ENCODE data around the gene CADM1.

Gene CADM1

DNA sequence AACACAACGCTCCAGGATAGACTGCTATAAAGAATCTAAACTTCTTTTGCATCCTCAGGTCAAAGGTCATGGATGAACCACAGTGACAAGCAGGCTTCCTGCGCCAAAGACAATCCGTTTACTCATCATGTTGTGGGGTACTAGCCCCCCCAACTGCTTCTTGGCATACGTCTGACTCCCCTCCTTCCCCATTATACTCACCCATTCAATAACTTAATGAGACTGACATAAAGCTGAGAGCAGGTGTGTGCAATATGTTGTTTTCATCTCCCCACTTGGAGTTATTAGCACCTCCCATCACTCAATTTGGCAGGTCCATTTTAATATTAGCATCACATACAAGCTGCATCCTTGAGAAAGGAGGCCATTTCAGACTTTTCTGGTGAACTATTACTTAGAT is 157.1 kb downstream of the CADM1 start:
- DNase-seq, result no peak

DNA sequence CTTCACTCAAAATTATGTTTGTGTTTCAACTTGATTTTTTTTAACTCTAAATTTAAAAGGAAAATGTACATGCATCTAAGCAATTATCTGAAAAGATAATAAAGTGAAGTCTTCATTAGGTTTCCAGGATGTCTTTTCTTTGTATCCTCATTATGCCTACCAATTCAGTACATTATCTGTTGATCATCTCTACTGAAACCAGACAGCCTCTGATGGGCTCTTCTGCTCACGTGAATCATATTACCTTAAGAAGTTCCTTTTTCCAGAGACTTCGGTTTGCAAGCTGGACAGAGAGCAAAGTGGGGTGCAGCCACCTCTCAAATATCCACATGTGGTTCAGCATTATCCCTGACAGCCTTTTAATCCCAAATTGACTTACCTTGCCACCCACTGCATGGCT is 158.4 kb downstream of the CADM1 start:
- DNase-seq, result no peak

DNA sequence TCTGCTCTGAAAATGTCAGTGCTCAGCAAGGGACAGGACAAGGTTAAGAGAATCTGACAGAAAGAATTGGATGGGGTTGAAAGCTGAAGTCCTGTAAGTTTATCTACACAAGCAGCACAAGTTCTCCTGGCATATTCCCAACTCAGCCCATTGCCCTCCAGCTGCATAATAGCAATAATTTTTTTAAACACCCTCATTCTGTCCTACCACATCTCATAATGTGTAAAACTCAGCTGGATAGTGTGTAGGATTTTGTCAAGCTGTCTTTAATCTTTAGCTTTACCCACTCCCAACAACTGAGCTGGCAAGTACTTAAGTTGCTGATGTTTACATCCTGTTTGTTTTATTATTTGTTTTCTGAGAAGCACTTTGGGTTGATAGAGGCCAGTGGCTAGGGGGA is 158.9 kb downstream of the CADM1 start:
- no peak for DNase-seq

DNA sequence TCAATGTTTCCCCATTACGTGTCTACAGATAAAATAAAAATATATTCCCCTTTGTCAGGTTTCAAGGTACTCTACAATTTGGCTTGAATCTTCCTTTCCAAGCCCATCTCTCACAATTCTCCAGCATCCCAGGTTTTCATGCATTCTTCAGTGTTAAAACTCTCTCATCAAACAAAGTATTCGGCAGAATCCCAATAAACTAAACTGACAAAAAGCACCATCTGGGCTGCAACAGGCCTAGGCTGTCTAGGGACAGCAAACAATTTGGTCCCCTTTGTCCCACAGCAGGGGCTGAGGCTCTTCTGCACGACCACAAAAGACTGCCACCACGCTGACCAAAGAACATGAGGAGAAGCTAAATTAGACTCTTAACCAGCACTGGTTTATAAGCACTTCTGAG is 159.4 kb downstream of the CADM1 start:
- DNase-seq, result no peak

DNA sequence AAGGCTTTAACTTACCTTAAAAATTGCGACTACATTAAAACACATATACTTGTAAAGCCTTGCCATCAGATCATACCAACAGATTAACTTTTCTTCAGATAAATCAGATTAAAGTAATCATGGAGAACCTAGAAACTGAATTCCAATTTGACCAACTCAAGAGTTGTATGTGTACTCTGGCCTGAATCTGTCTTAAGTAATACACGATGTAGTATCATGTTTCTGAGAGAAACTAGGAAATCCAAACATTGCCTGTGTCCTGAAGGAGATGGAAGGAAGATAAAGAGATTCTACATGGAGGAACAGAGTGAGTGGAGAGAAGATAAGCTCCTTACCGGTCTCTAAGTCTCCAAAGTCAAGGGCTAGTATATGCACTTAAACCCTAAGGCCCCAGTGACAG is 162.1 kb downstream of the CADM1 start:
- DNase-seq, result no peak

DNA sequence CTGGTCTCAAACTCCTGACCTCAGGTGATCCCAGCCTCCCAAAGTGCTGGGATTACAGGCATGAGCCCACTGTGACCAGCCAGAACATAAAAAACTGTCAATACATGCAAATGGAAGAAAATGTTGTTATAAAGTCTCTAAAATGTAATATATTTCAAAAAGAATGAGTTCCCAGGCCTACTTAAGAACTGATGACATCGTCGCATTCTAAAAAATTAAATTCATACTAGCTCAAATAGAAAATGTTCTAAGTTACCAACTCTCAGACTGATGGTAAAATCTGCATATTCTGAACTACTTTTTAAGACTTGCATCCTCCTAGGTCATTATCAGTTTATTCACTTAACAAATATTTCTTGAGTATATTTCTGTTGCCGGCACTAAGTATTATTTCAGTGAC is 163.3 kb downstream of the CADM1 start:
- no peak for DNase-seq

DNA sequence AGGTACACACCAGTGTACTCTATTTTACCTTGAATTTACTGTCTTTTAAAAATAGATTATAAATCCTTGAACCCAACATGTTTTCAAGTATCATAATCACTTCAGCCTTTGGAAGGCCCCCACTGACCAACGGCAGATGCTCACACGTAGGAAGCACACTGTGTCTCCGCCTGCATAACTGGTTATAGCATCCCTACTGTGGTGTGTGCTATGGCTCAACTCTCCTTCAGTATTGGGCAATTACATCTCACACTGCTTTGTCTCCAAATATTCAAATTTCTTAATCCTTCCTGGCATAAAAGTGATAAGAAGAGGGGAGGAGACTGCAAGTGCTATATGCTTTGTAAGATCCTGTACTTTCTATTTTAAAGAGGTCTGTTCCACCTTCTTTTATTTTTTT is 165.7 kb downstream of the CADM1 start:
- no peak for DNase-seq

DNA sequence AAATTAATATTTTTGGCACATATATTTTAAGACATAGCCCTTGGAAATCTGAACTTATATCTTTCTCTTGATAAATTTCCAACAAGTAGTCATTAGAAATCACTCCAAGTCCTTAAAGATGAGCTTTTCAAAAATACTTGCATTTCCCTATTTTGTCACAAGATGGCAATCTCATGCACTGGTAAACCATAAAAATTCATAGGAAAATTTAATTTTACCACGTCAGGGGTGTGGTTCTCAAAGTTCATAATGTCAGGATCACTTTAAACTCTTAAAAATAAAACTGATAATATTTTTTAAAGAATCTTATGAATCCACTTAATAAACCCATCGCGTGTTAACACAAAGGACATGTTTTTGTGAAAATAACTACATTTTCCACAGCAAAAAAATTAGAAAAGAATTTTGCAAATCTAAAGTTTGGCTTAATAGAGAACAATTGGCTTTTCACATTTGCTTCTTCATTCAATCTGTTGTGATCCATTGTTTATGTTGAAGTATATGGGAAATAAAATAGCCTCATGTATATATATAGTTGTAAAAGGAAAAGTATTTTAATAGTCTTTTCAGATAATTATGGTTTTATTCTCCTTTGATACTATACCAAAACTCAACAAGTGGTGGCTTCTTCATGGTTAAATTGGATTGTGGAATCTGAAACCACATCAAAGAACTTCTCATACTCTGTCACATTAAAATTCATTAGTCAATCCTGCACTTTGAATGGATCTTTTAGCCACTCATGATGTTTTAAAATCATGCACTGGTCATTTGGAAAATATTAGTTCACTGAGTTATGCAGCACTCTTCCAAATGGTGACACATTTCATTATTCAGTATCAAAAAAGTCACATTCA is 169.1 kb downstream of the CADM1 start:
- no peak for DNase-seq

DNA sequence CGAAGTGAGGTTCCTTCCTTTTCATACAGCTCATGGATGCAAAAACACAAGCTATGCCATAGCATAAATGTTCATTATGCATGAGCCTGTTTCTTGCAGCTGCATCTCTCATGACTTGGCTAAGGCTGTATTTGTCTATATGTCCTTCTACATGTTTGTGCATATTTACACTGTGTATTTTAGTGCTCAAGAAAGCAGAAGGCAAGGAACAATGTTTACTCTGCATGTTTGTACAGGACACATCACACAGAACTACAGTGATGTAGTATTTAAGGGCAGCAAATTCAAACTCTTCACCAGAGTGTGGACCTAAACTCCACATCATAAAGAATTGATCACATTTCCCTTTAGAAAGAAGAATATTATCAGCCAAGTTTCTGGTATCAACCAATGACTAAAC is 170.3 kb downstream of the CADM1 start:
- no peak for DNase-seq

DNA sequence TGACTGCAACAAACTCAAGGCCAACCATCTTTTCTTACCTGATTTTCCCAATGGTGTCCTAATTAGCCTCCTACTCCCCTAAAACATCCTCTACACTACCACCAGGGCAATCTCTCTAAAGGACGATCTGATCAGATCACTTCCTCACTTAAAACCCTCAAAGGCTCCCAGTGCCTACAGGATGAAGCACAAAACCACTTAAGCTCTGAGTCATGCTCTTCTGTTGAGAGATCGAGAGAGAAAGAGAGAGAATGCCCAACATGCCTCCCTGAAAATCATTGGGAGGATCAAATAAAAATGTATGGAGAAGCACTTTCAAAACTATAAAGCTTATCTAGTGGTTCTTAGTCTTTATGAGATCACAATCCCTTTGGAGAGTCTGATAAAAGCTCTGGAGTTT is 171.1 kb downstream of the CADM1 start:
- DNase-seq, result peak; percentile 75

DNA sequence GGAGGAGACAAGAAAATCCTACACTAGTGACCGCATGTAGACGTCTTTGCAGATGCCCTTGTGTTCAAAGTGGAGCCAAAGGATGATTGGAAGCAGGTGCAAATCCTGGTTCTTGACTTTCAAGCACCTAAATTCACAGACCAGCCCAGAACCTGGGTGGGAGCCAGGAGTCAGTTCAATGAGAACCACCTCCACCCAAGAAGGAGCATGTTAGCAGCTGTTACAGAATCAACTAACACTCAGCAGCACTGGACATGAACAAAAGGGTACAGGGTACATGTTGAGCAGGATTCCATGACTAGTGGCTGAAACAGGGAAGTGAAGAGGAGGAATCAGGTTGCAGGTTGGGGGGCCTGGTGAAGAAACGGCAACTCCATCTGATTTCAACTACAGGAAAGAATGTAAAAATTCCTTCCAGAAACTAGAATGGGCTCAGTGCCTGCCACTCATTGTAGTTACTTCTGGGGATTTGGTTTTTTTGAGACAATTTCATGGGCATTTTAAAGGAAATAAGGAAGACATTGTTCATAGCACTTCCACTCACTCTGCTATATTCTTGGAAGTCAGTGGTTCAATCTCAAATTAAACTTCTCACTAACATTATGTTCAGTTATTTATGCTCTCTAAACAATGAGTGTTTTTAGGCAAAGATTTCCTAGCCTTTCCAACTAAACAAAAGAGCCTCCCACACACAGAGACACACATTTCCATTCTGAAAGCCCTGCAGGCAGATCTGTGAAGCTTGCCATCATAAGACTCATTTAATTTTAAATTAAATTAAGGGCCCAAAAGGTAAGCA is 173.3 kb downstream of the CADM1 start:
- no peak for DNase-seq

DNA sequence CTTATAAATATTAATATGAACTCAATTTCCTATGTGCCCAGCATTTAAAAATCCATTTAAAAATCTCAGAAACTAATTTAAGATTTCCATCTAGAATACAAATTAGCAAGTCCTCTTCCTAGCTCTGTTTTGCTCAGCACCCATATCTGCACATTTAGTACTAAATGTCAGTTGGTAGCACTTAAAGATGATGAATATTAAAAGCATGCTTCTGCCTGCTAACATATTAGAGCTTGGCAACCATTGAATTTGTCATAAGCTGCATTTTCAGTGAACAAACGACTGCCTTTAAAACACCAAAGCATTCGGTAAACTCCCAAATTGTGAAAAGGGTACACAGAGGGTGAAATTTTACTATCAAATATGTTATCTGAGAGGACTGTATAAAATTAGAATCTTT is 177.7 kb downstream of the CADM1 start:
- no peak for DNase-seq

DNA sequence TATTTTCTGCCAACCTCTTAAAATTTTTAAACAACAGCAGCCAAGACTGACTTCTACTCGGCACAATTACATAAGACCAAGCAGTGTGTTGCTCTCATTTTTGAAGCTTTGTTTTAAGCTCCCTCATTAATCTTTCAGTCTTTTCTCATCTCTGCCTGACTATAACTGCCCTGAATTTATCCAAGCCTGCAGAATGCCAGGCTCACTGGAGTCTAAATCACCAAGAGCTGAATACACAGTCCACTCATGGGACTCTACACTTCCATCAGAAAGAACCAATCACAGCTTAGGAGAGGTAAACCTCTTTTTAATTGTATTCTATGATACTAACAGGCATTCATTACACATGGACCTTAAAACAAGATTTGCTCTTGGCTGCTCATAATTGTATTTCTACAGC is 178.7 kb downstream of the CADM1 start:
- DNase-seq, result no peak

DNA sequence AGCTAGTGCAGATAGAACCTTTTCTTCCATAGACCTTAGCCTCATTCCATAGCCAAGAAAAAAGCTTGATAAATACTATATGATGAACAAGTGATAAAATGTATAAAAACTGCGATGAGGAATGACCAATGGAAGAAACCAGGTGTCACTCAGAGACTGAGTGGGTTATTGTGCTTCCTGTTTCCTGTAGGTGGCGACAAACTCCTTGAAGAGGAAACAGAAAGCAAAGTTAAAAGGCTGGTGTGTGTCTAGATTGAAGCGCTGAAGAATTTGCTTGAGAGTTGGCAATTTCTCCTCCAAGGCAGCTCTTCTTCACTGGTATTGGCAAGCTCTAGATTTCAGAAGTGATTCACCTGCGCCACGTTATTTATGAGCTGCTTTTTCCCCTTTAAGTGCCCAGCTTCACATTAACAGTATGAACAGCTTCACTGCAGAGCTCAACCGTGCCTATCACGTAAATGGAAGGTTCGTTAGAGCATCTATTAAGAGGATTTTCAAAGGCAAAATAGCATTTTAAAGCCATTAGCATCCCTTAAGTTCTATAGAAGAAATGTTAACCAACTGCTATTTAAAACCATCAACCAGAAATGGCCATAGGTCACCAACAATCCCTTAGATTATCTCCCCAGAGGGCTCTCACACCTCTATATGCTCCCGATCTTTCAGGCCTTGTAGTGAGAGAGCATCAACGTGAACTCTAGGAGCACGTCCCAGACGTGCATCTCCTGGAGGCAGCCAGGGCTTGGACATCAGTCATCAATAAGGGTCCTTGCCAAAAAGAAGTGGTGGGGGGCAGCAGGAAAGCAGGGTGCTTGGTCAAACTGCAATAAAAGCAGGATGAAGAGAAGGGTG is 179.4 kb downstream of the CADM1 start:
- peak; percentile 62 for DNase-seq

DNA sequence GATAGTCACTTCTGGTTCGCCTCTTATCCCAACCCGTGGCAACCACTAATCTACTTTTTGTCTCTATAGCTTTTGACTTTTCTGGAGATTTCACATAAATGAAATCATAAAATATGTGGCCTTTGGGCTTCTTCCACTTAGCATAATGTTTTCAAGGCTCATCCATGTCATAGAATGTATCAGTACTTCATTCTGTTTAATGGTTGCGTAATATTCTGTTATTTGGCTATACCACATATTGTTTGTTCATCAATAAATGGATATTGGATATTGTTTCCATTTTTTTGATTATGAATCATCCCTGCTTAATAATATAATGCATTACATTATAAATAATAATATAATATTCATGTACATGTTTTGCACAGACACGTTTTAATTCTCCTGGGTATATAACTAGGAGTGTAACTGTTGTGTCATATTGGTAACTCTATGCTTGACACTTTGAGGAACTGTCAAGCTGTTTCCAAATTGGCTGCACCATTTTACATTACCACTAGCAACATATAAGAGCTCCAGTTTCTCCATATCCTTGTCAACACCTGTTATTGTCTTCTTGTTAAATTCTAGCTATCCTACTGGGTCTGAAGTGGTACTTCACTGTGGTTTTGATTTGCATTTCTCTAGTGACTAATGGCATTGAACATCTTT is 181.5 kb downstream of the CADM1 start:
- DNase-seq, result no peak

DNA sequence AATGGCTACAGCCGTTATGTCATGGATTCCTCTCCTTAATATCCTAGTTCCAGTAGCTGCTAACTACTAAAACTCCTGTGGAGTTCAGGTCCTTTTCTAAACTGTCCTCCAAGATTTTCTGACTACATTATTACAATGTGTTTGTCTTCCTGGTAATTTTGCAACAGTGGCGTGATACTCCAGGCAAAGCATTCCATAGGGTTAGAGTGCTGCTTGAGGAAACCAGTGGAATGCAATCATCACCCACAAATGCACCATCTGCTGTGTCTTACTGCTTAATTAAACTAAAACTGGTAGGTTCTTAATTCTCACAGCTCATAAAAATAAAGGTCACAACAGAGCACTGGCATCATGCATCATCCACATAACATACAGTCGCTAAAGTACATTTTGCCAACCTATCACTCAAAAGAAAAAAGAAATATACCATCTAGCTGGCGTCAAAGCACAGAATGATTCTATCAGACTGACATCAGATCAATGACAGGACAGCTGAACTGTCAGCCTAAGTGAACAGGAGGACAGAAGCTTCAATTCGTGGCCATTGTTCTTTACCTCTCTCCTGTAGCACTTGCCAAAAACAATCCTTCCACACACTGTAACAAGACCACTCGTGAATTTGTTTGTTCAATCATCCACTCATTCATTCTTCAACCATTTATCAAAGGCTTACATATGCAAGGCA is 182.5 kb downstream of the CADM1 start:
- no peak for DNase-seq

DNA sequence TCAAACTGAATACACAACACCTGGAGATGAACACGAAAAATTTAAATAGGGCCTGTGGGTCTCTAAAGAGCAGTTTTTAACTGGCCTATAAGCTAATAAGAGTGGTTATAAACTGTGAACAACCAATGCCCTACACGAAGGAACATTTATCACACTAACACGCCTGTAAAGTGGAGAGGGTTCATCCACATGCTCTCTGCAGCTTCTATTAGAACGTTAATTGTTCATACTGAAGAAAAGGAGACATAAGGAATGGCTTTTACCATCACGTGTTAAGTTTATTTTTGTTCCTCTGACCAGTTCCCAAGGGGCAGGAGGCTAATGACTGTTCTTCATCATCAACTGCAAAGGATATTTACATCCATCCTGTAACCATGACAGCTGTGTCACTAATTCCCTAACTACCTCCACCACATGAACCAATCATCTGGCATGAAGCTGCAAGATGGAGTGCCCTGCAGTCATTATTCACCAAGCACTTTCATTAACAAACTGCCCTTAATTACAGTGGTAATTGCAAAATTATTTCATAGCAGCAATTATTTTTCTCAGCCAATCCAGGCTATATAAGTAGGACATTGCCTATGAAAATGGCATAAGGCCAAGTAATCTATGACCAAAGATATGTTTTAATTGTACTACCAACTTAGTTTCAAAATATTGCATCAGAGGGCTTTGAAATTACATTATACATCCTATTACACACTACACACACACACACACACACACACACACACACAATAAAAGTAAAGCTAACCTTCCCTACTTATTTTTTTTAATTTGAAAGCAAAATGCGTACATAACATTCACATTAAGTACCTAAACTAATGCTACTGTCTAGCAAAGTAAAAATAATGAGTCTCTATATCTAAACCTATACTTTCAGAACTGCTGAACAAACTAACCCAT is 186.7 kb downstream of the CADM1 start:
- no peak for DNase-seq

DNA sequence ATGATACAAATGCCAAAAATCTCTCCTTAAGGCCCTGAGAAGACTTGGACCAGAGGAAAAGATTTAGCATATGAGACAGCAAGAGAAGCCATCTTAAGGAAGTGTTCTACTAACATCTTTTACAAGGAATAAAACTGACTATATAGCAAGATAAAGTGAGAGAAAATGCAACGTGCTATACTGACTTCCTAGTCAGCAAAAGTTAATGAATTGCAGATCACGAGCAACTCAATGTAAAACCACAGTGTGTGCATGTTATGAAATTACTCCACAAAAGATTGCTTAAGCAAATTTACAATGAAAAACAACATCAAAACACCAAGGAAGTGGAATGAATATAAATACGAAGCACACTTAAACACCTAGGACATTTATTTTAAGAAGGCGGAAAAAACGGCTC is 187.5 kb downstream of the CADM1 start:
- DNase-seq, result no peak

DNA sequence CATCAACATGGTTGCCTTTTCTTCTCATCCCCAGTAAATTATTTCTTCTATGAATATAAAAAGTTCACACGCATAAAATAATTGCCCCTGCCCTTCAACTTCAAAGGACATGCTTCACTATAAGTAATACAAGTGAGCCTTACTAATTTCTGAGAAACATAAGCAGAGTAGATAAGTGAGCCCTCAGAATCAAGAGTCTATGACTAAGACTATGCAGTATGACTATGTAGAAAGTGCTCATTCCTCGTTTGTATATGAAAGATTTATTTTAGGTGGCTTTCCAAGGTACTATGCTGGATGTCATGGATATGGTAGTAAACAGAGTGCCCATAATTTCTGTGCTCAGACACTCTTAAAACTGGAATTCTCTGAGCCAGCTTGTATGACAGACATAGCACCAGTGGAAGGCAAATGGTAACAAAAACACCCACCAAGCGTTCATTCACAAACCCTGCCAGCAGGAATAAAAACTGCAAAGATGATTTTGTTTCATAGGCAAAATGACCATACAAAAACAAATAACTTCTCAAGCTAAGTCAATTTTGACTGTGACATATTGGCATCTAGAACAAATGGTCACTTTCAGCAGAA is 189.8 kb downstream of the CADM1 start:
- DNase-seq, result no peak

DNA sequence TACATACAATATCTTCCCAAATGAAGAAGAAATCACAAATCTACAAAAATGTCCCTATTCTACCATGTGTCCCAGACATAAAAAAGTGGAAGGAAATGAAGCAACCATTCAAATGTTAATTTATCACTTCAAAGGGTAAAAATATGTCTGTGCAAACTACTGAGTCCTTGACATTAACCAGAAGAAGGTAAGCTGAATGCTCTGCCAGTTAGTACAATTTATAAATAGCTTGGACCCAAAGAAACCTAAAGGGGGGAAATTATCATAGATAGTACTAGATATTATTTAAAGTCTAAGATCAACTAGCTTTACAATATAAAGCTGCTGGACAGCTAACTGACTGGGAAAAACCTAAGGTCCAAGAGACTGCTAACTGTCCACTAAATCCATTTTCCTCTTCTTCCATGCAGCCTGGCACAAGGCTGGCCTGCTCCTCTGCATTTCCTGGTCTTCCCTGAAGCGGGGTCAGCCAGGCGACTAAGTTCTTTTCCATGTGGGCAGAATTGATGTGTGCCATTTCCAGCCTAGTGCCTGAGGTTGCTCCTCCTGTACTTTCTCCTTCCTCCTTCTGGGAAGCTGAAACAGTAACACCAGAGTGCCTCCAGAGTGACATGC is 190.9 kb downstream of the CADM1 start:
- no peak for DNase-seq

Measured in islet precursor cell (in vitro differentiated cells).